IPS DF 19.7 (cell line): ENCODE data around the gene ACACA.

Experiments used
- DNase-seq: peaks from one replicate; pipeline ENCODE4 v3.0.0-alpha.2; 2013; ENCODE audit warnings: low read depth, low spot score

The ACACA gene

GRCh38 chr17:37292429-37293139, 114.1 kb downstream of the ACACA start:
- DNase-seq = no peak

- no peak for DNase-seq
These were observed 115.3 kb downstream of the ACACA start for GRCh38 chr17:37291351-37291750.

GRCh38 chr17:37286430-37286829, 120.2 kb downstream of the ACACA start:
- no peak for DNase-seq

- no peak for DNase-seq
These were observed 122.4 kb downstream of the ACACA start for GRCh38 chr17:37284191-37284590.

DNA sequence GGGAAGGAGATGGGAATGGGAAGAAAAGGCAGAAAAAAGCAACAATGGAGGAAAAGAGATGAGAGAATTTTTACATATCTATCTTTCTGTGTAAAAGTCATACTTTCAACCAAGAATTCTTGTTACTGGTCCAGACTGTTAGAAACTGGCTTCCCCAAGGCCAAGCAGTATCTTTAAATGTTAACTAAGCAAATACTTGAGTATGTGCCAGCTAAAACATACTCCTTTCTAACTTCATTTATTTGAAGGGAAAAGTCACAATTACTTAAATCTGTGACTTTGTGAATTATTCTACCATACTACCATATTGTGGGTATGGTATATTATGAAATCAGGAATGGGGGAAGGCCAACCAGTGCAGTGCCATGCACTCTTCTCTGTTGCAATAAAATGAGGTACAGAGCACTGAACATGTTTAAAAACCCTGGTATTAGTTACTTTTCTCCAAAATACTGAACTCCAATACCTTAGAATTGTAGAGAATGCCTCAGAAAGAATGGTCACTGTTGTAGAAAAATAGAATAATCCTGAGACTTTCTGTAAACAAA, 123.1 kb downstream of the ACACA start:
- no peak for DNase-seq

GRCh38 chr17:37280841-37281240, 125.8 kb downstream of the ACACA start:
- no peak for DNase-seq

DNA sequence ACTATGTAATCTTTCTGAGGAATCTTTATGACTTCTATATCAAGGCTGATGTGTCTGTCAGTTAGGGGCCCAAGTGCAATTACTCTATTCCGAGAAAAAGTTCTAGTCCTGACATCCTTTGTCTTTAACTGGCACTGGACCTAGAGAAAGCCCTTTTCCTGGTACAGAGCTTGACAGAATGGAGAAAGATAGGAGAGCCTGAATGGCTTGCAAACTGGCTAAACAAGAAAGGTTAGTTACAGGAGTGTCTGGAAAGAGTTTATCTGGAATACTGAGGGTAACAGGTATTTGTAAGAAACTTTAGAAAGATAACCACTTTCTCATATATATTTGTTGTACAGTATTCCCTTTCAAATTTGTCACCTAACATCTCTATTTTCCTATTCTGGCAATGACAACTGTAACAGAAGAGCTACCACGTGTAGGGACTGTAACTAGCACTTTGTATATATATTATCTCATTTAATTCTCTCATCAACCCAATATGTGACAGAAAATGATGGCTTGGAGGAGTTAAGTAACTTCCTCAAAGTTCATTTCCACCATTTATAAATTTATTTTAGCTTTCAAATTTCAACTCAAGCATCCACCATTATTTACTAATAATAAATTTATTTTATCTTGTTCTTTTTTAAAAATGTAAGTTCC, 128.3 kb downstream of the ACACA start:
- DNase-seq = no peak

DNA sequence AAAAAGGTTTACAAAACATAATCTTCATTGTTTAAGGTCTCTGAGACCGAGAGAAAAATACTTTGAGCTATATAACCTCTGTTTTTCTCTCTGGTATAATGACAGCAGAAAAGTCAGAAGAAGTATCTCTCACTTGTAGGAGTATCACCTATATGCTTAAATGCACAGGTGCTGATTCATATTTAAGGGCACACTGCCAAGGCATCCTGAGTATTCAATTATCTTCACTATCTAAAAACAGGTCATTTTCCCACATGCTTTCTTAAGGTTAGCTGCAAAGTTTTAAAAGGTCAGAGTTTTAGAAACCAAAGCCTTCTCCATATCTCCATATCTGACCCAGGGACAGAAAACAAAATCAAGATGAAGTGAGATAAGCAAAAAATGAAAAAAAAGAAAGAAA, 130.2 kb downstream of the ACACA start:
- no peak for DNase-seq

DNA sequence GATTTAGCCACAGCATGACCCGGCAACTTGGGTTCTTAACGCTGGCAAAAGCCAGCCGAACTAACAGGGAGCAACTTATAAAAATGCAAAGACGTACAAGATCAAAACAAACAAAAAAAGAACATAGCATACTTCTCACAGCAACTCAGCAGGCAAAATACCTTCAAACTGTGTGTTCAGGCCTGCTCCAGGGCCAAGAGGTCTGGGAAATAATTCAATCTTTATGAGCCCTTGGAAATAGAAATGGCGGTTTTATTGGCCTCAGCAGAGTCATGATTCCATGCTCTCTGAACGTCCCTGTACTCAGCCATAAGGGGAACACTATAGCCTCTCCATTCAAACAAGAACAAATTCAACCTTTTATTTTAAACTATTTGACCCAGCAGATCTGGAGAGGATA, 132.2 kb downstream of the ACACA start:
- DNase-seq = no peak

- DNase-seq = no peak
These were observed 133.1 kb downstream of the ACACA start for GRCh38 chr17:37273409-37274051.

- no peak for DNase-seq
These were observed 141.0 kb downstream of the ACACA start for GRCh38 chr17:37265446-37266173.

DNA sequence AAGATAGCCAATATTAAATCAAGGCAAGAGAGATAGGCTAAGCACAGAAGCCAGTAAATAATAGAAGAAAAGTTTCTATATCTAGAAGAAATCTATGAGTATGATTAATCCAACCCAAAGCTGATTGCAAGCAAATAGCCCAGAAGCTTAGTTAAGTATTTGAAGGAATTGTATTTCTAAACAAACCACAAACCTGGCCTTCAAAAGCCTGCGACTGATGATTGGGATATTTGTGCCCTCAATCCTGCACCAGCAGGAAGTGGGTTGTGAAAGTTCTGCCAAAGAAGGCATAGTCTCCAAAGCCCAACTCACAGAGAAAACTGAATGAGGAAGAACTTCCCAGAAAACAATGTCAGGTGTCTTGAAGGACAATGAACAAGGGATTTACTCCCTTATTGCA, 145.3 kb downstream of the ACACA start:
- no peak for DNase-seq

DNA sequence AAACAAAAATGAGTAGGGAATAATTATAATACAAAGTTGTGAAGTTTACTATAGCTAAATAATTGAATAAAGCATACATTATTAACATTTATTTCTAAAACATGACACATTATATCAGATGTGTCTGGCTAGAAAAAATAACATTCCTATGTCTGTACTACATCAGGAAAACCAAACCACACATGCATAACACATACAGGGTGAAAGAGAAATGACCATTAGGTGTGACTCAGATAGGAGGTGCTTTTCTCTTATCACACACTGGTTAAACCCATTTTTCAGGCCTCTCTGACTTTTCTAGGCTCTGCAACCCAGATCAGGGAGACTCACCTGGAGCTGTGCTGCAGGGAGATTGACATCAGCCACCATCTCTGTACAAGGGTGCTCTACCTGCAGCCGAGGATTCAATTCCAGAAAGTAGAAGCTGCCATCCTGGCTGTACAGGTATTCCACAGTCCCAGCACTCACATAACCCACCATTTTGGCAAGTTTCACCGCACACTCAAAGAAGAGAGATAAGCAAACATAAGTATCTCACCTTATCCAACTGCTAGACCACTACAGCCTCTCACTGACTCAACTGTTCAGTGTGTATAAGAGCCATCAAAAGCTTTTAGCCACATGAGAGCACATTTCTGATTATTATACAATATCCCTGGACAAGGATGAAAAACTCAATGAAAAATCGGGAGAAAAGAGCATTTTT, 147.5 kb downstream of the ACACA start:
- no peak for DNase-seq

DNA sequence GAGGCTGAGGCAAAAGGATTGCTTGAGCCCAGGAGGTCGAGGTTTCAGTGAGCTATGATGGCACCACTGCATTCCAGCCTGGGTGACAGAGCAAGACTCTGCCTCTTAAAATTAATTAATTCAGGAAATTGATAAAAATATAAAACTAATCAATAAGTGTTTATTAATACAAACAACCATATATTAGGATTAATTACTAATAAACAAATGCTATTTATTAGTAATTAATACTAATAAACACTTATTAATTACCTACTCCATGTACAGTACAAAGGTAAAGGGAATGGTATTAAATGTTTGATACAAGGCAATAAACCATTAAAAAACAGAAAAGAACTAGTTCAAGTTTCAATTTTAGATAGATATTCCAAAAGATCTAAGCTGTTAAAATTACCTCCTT, 150.0 kb downstream of the ACACA start:
- DNase-seq = no peak

- DNase-seq = no peak
These were observed 151.2 kb downstream of the ACACA start for GRCh38 chr17:37255432-37255831.

DNA sequence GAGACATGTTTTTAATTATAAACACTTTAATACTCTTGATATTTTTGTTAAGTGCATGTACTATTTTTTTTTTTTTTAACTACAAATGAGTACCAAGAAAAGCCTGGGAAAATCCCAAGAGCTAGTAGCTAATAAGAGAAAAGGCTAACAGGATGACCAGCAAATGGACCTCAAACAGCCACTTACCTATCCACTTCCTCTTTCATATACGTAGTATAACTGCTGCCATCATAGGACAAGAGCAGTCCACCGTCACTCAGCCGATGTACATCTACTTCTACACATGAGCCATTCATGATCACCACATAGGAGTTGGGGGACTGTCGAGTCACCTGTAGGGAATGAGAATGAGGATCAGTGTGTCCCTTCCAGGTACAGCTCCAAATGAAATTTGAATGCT, 158.8 kb downstream of the ACACA start:
- no peak for DNase-seq

GRCh38 chr17:37246085-37246484, 160.6 kb downstream of the ACACA start:
- no peak for DNase-seq

DNA sequence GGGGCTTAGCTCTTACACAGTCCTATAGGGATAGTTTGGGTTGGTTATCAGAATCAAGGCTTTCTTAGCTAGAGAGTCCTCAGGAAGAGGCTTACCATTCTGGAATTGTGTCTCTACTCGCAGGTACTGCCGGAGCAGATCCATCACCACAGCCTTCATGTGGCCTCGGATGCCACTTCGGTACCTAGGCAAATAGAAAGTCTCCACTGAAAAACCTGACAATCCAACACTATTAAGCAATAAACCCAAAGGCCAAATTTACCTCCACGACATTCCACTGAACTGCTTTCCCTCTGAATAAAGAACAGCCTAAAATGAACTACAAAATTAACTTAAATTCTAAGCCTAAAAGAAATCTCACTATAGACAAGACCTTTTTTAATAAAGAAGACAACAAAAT, 166.3 kb downstream of the ACACA start:
- no peak for DNase-seq

- no peak for DNase-seq
These were observed 166.8 kb downstream of the ACACA start for GRCh38 chr17:37239690-37240334.

GRCh38 chr17:37234106-37234505, 172.5 kb downstream of the ACACA start:
- DNase-seq = no peak

- DNase-seq = no peak
These were observed 173.6 kb downstream of the ACACA start for GRCh38 chr17:37233036-37233435.
